ENCODE data around the gene ZNF831. TPM values are rescaled to one million over a fixed set of nuclear protein-coding genes. Genes with fewer than 3 reads are reported as not detected.

ZNF831 gene
- total RNA-seq, 3 donors from 2014 or later (not counting 1 experiment from before 2014, with no cell fraction given), result 24.8 to 42.0 (median 40.2) TPM

DNA sequence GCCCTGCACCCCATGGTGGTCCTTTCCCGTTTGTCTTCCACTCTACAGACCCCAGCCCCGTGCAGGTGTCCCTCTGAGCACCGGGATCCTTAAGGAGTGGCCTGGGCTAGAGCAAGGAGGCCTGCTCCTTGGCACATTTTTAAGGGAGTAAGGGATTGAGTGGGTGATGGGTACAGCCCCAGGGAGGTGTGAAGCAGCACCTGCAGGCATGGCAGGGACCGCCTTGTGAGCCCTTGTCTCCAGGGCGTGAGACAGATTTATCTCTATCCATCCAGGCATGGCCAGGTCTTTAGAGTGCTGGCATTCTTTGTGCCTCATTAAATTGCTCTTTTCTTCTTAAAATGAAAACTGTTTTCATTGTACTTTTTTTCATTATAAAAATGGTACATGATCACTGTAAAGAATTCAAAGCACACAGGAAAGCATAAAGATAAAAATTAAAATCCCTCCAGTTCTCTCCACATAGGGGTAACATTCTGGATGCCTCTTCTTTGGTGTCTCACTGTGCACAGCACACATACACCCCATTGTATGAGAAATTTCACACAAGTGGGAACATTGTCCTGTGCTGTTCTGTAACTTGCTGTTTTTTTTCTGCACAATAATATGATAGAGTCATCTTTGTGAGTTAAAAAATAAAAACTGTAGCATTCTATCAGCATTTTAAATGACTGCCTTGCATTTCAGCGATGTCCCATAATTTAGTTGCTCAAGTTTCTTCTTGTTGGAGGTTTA lies 31.9 kb upstream of the ZNF831 start:
- H3K27me3 ChIP-seq (ENCODE audit: control insufficient read depth, insufficient read depth, low read length), result no peaks in the 10 kb centered on the region
- H3K4me1 ChIP-seq (ENCODE audit: control insufficient read depth, insufficient read depth, low read length), result no peaks in the 10 kb centered on the region
- no peaks in the 10 kb centered on the region for H3K9me3 ChIP-seq (ENCODE audit: control insufficient read depth, insufficient read depth, low read length)
- no peak overlapping the region for H3K4me3 ChIP-seq (ENCODE audit: low read length)
- Mint-ChIP-seq H3K27ac (no peak overlapping the region), H3K9me3 (no peaks in the 10 kb centered on the region), H3K36me3 (no peaks in the 10 kb centered on the region), H3K27me3 (ENCODE audit: low read depth in 2 of 2) (peaks cover 0 to 4% of the 10 kb centered on the region in 2 donors), H3K4me3 (no peak overlapping the region), H3K4me1 (peaks cover 0 to under 1% of the 10 kb centered on the region in 2 donors)
- WGBS (ENCODE audit: insufficient coverage), result 92% methylated on average over 6 of the region's 6 CpGs
- no peak overlapping the region for H3K27ac ChIP-seq (ENCODE audit: low read length)
- TF ChIP-seq, protein P1, sequence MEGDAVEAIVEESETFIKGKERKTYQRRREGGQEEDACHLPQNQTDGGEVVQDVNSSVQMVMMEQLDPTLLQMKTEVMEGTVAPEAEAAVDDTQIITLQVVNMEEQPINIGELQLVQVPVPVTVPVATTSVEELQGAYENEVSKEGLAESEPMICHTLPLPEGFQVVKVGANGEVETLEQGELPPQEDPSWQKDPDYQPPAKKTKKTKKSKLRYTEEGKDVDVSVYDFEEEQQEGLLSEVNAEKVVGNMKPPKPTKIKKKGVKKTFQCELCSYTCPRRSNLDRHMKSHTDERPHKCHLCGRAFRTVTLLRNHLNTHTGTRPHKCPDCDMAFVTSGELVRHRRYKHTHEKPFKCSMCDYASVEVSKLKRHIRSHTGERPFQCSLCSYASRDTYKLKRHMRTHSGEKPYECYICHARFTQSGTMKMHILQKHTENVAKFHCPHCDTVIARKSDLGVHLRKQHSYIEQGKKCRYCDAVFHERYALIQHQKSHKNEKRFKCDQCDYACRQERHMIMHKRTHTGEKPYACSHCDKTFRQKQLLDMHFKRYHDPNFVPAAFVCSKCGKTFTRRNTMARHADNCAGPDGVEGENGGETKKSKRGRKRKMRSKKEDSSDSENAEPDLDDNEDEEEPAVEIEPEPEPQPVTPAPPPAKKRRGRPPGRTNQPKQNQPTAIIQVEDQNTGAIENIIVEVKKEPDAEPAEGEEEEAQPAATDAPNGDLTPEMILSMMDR (IDR thresholded peaks at IDR 0.05), result no peak
- no peak for ATAC-seq
- intact Hi-C loops (cut with micrococcal nuclease), result no loop called here
- H3K36me3 ChIP-seq (ENCODE audit: control insufficient read depth, insufficient read depth, low read length), result no peaks in the 10 kb centered on the region
- no peak for DNase-seq

DNA sequence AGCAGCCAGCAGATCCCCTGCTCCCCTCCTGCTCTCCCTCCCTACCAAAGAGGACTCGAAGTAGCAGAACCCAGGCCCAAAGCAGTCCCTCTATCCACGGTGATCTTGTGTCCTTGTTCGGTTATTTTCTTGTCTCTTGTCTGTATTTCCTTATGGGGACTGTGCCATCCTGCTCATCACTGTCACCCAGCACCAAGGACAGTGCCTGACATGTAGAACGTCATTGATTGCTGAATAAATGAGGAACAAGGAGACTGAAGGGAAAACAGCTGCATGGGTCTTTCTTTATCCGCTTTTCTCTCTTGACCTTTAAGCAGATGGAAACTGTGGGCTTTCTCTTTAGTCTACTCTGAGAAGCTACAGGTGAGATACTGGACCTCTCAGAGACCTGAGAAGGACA lies 29.4 kb upstream of the ZNF831 start:
- Mint-ChIP-seq H3K27me3 (ENCODE audit: low read depth in 2 of 2) (peaks cover 0 to 4% of the 10 kb centered on the region in 2 donors), H3K9me3 (no peaks in the 10 kb centered on the region), H3K4me1 (no peaks in the 10 kb centered on the region), H3K4me3 (no peak overlapping the region), H3K36me3 (no peaks in the 10 kb centered on the region), H3K27ac (no peak overlapping the region)
- Histone ChIP-seq H3K4me3 (ENCODE audit: low read length) (no peak overlapping the region), H3K36me3 (ENCODE audit: control insufficient read depth, insufficient read depth, low read length) (no peaks in the 10 kb centered on the region), H3K27me3 (ENCODE audit: control insufficient read depth, insufficient read depth, low read length) (no peaks in the 10 kb centered on the region), H3K9me3 (ENCODE audit: control insufficient read depth, insufficient read depth, low read length) (no peaks in the 10 kb centered on the region), H3K27ac (ENCODE audit: low read length) (no peak overlapping the region), H3K4me1 (ENCODE audit: control insufficient read depth, insufficient read depth, low read length) (no peaks in the 10 kb centered on the region)
- intact Hi-C loops (cut with micrococcal nuclease), result no loop called here
- no peak for DNase-seq
- WGBS (ENCODE audit: insufficient coverage), result 86% methylated on average over 5 of the region's 5 CpGs
- TF ChIP-seq, protein P1 (IDR thresholded peaks at IDR 0.05), result no peak
- no peak for ATAC-seq

DNA sequence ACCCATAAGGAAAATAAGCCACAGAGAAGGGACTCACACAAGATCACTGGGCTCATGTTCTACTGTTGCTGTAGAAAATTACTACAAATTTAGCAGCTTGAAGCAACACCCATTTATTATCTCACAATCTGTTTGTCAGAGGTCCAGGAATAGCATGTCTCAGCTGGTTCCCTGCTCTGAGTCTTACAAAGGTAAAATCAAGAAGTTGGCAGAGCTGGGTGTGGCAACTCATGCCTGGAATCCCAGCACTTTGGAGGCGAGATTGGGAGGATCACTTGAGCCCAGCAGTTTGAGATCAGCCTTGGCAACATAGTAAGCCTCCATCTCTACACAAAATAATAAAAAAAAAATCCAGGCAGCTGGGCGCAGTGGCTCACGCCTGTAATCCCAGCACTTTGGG lies 28.5 kb upstream of the ZNF831 start:
- H3K4me3 ChIP-seq (ENCODE audit: low read length), result no peak overlapping the region
- H3K9me3 ChIP-seq (ENCODE audit: control insufficient read depth, insufficient read depth, low read length), result no peaks in the 10 kb centered on the region
- H3K27me3 Mint-ChIP-seq (ENCODE audit: low read depth in 2 of 2), result peaks cover 0 to 4% of the 10 kb centered on the region in 2 donors
- no peak for DNase-seq
- intact Hi-C loops (cut with micrococcal nuclease), result no loop called here
- H3K27me3 ChIP-seq (ENCODE audit: control insufficient read depth, insufficient read depth, low read length), result no peaks in the 10 kb centered on the region
- no peaks in the 10 kb centered on the region for H3K4me1 Mint-ChIP-seq
- no peak for ATAC-seq
- TF ChIP-seq, protein P1 (IDR thresholded peaks at IDR 0.05), result no peak
- no peak overlapping the region for H3K27ac ChIP-seq (ENCODE audit: low read length)
- no peak overlapping the region for H3K27ac Mint-ChIP-seq
- H3K9me3 Mint-ChIP-seq, result no peaks in the 10 kb centered on the region
- peaks cover 1% of the 10 kb centered on the region for H3K4me1 ChIP-seq (ENCODE audit: control insufficient read depth, insufficient read depth, low read length)
- no peaks in the 10 kb centered on the region for H3K36me3 Mint-ChIP-seq
- 91% methylated on average over 3 of the region's 3 CpGs for WGBS (ENCODE audit: insufficient coverage)
- no peaks in the 10 kb centered on the region for H3K36me3 ChIP-seq (ENCODE audit: control insufficient read depth, insufficient read depth, low read length)
- H3K4me3 Mint-ChIP-seq, result no peak overlapping the region

DNA sequence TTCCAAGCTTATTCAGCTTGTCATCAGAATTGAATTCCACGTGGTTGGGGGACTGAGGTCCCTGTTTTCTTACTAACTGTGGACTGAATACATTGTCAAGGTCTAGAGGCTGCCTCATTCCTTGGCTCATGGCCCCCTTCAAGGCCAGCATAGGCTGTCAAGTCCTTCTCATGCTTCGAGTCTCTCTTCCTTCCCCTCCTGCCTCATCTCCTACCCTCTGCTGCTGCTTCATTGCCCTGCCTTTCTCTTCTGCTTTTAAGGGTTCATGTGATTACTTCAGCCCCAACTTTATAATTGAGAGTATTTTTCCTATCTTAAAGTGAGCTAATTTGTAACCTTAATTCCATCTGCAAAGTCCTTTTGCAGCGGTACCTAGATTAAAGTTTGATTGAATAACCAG lies 27.6 kb upstream of the ZNF831 start:
- intact Hi-C loops (cut with micrococcal nuclease), result no loop called here
- H3K27ac ChIP-seq (ENCODE audit: low read length), result no peak overlapping the region
- Mint-ChIP-seq H3K9me3 (no peaks in the 10 kb centered on the region), H3K27ac (no peak overlapping the region), H3K4me1 (no peaks in the 10 kb centered on the region), H3K36me3 (no peaks in the 10 kb centered on the region), H3K27me3 (ENCODE audit: low read depth in 2 of 2) (peaks cover 0 to 4% of the 10 kb centered on the region in 2 donors), H3K4me3 (no peak overlapping the region)
- no peaks in the 10 kb centered on the region for H3K9me3 ChIP-seq (ENCODE audit: control insufficient read depth, insufficient read depth, low read length)
- TF ChIP-seq, protein P1 (IDR thresholded peaks at IDR 0.05), result no peak
- WGBS (ENCODE audit: insufficient coverage), result 50% methylated on average over 2 of the region's 3 CpGs
- no peak for DNase-seq
- no peak overlapping the region for H3K4me3 ChIP-seq (ENCODE audit: low read length)
- ATAC-seq, result no peak
- no peaks in the 10 kb centered on the region for H3K27me3 ChIP-seq (ENCODE audit: control insufficient read depth, insufficient read depth, low read length)
- peaks cover 4% of the 10 kb centered on the region for H3K4me1 ChIP-seq (ENCODE audit: control insufficient read depth, insufficient read depth, low read length)
- H3K36me3 ChIP-seq (ENCODE audit: control insufficient read depth, insufficient read depth, low read length), result no peaks in the 10 kb centered on the region

Data from natural killer cell (primary cell).